Pancreas (tissue), 10 donors: ENCODE results near the gene SFXN5. TPM values are rescaled to one million over a fixed set of nuclear protein-coding genes. Genes with fewer than 3 reads are reported as not detected.

ENCODE experiments used
- ATAC-seq, 4 donors: fragments of 200-7000 bp; cut with Tn5 transposase; one replicate each; pipeline versions ENCODE4 v1.8.0 to v1.9.1; 2020; ENCODE audit warnings: mild to moderate bottlenecking in 4 of 4, moderate library complexity in 4 of 4
- DNase-seq, 6 donors: peaks; one replicate each; pipeline ENCODE4 v3.0.0-alpha.2; 2020
- FAIRE-seq: peaks from 2 replicates; lab custom pipeline; 2012; peaks lifted over from hg19 to GRCh38; lab: Jason Lieb, UNC
- H3K27ac ChIP-seq, 4 donors: fragments of 200-600 bp; sonication (generic); 1 replicate in 3 of 4; 2 replicates in 1 of 4; pipeline versions ENCODE4 v1.5.0 to v1.8.0; 2020
- H3K27me3 ChIP-seq, 4 donors: fragments of 200-600 bp; one replicate each; pipeline ENCODE4 v1.8.0; 2021
- H3K36me3 ChIP-seq, 3 donors: fragments of 200-600 bp; sonication (generic) in 1 of 3; one replicate each; pipeline versions ENCODE4 v1.5.0 to v1.8.0; 2020 to 2021
- H3K4me1 ChIP-seq, 3 donors: fragments of 200-600 bp; one replicate each; pipeline ENCODE4 v1.8.0; 2021
- H3K4me3 ChIP-seq, 4 donors: fragments of 200-600 bp; sonication (generic) in 2 of 4; one replicate each; pipeline versions ENCODE4 v1.5.0 to v1.8.0; 2020 to 2021
- H3K9me3 ChIP-seq, 4 donors: fragments of 200-600 bp; one replicate each; pipeline ENCODE4 v1.8.0; 2021
- WGBS, 2 donors: extraction: QIAGEN DNeasy Blood & Tissue Kit; methylation state at CpG; one replicate each; pipeline ENCODE4 v1.1.7; 2013; 5-methylcytosine and 5-hydroxymethylcytosine counted together
- intact Hi-C, 3 donors: fragments of 100-400 bp; cut with DNase I; formaldehyde crosslinking; loops; one replicate each; pipeline versions ENCODE4 v1.11.1 to v1.14.2; 2022
- polyA plus RNA-seq, 2 donors: library from polyadenylated mRNA; stranded (reverse); fragments of 200-250 nt; gene quantifications; one replicate each; pipeline ENCODE4 v1.2.3, GENCODE V29; 2013
- total RNA-seq, 6 donors: library from RNA; stranded (reverse); fragmentation: NEBNext Ultra II Directional in 4 of 6; extraction: Animal tissue kit (Norgen Biotek cat#: 25700) in 4 of 6; gene quantifications; one replicate each; pipeline versions ENCODE4 v1.2.1 to v1.2.4, GENCODE V29; 2021 to 2023
- TF ChIP-seq, protein P1 (sequence below), 4 donors: fragments of 200-600 bp; sonication (generic) in 3 of 4; IDR thresholded peaks; one replicate each; pipeline versions ENCODE4 v1.5.0 to v1.8.0; 2021; ENCODE audit warnings: antibody characterized with exemption in 4 of 4
- donor health status: healthy with polysubstance abuse.
- donor health status: DM: no; HTN: no; CAD: no; lungs with moderate emphysema.
- donor health status: DM: no; HTN: no; CAD: no.
- donor health status: control.
- donor health status: control.
- donor health status: Bipolar disorder and iron deficiency.
- donor health status: DM: yes; HTN: yes; CAD: no.
- donor health status: DM: no; HTN: no; CAD: no.
- donor health status: DM: no; HTN: no; CAD: no.
- donor health status: DM: yes; HTN: yes; CAD: no.

The SFXN5 gene
- total and polyA plus RNA-seq, 8 donors: 2.6 to 8.4 (median 5.4) TPM

GRCh38 chr2:73078457-73079411, 7.2 kb upstream of the SFXN5 start:
- Histone ChIP-seq H3K36me3 (no peaks in the 10 kb centered on the region), H3K27ac (no peak overlapping the region), H3K27me3 (no peaks in the 10 kb centered on the region), H3K4me1 (no peaks in the 10 kb centered on the region), H3K9me3 (no peaks in the 10 kb centered on the region), H3K4me3 (no peak overlapping the region)
- TF ChIP-seq, protein P1, sequence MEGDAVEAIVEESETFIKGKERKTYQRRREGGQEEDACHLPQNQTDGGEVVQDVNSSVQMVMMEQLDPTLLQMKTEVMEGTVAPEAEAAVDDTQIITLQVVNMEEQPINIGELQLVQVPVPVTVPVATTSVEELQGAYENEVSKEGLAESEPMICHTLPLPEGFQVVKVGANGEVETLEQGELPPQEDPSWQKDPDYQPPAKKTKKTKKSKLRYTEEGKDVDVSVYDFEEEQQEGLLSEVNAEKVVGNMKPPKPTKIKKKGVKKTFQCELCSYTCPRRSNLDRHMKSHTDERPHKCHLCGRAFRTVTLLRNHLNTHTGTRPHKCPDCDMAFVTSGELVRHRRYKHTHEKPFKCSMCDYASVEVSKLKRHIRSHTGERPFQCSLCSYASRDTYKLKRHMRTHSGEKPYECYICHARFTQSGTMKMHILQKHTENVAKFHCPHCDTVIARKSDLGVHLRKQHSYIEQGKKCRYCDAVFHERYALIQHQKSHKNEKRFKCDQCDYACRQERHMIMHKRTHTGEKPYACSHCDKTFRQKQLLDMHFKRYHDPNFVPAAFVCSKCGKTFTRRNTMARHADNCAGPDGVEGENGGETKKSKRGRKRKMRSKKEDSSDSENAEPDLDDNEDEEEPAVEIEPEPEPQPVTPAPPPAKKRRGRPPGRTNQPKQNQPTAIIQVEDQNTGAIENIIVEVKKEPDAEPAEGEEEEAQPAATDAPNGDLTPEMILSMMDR (IDR thresholded peaks at IDR 0.05): no peak
- DNase-seq: no peak
- ATAC-seq: no peak
- 91 to 92% methylated on average over 13 of the region's 13 CpGs for WGBS, 2 donors
- FAIRE-seq: no peak
- intact Hi-C loops: no loop called here

- DNase-seq: no peak
- 94 to 96% methylated on average over 1 of the region's 1 CpG for WGBS, 2 donors
- TF ChIP-seq, protein P1 (IDR thresholded peaks at IDR 0.05): no peak
- no peaks in the 10 kb centered on the region for H3K4me1 ChIP-seq
- no peaks in the 10 kb centered on the region for H3K36me3 ChIP-seq
- ATAC-seq: no peak
- no peaks in the 10 kb centered on the region for H3K9me3 ChIP-seq
- H3K4me3 ChIP-seq: no peak overlapping the region
- FAIRE-seq: no peak
- no peak overlapping the region for H3K27ac ChIP-seq
- no peaks in the 10 kb centered on the region for H3K27me3 ChIP-seq
- intact Hi-C loops: no loop called here
These were observed 5.9 kb upstream of the SFXN5 start for GRCh38 chr2:73077424-73077795.

- FAIRE-seq: no peak
These were observed 5.3 kb upstream of the SFXN5 start for GRCh38 chr2:73076701-73077423.

GRCh38 chr2:73075477-73076373, 4.2 kb upstream of the SFXN5 start:
- Histone ChIP-seq H3K36me3 (no peaks in the 10 kb centered on the region), H3K4me1 (no peaks in the 10 kb centered on the region), H3K4me3 (no peak overlapping the region), H3K27ac (no peak overlapping the region), H3K9me3 (no peaks in the 10 kb centered on the region), H3K27me3 (no peaks in the 10 kb centered on the region)
- TF ChIP-seq, protein P1 (IDR thresholded peaks at IDR 0.05): no peak
- ATAC-seq: no peak
- FAIRE-seq: no peak
- no peak for DNase-seq
- intact Hi-C loops: no loop called here
- 87 to 90% methylated on average over 23 of the region's 23 CpGs for WGBS, 2 donors

More at GRCh38 chr2:73076701-73077423, 5.3 kb upstream of the SFXN5 start:
- intact Hi-C loops: no loop called here
- TF ChIP-seq, protein P1 (IDR thresholded peaks at IDR 0.05): no peak
- ATAC-seq (no peak), DNase-seq (no peak)
- Histone ChIP-seq H3K27me3 (no peaks in the 10 kb centered on the region), H3K36me3 (no peaks in the 10 kb centered on the region), H3K4me3 (no peak overlapping the region), H3K27ac (no peak overlapping the region), H3K9me3 (no peaks in the 10 kb centered on the region), H3K4me1 (no peaks in the 10 kb centered on the region)
- 85% methylated on average over 8 of the region's 8 CpGs for WGBS, 2 donors
